ENCODE measurements around the gene CPLX4.

CPLX4 gene

GRCh38 chr18:59264651-59265245, 53.7 kb downstream of the CPLX4 start:
- TF ChIP-seq FOXM1 (IDR thresholded peaks at IDR 0.05; ENCODE audit: borderline replicate concordance, low read depth) (no peak), USF1 (IDR thresholded peaks at IDR 0.05) (no peak), RAD21 (IDR thresholded peaks at IDR 0.05; ENCODE audit: low read depth) (no peak), TEAD4 (IDR thresholded peaks at IDR 0.05) (no peak), TAF1 (IDR thresholded peaks at IDR 0.05; ENCODE audit: low read depth) (no peak), CREB1 (IDR thresholded peaks at IDR 0.05; ENCODE audit: low read depth) (no peak), ZBTB7A (IDR thresholded peaks at IDR 0.05; ENCODE audit: low read depth) (no peak), YY1 (IDR thresholded peaks at IDR 0.05; ENCODE audit: low read depth) (no peak), TCF12 (IDR thresholded peaks at IDR 0.05; ENCODE audit: low read depth) (no peak), MAX (IDR thresholded peaks at IDR 0.05) (no peak), EGR1 (IDR thresholded peaks at IDR 0.05) (no peak), NFIC (IDR thresholded peaks at IDR 0.05) (no peak), CEBPB (IDR thresholded peaks at IDR 0.05) (no peak)
- TF ChIP-seq, protein P1, sequence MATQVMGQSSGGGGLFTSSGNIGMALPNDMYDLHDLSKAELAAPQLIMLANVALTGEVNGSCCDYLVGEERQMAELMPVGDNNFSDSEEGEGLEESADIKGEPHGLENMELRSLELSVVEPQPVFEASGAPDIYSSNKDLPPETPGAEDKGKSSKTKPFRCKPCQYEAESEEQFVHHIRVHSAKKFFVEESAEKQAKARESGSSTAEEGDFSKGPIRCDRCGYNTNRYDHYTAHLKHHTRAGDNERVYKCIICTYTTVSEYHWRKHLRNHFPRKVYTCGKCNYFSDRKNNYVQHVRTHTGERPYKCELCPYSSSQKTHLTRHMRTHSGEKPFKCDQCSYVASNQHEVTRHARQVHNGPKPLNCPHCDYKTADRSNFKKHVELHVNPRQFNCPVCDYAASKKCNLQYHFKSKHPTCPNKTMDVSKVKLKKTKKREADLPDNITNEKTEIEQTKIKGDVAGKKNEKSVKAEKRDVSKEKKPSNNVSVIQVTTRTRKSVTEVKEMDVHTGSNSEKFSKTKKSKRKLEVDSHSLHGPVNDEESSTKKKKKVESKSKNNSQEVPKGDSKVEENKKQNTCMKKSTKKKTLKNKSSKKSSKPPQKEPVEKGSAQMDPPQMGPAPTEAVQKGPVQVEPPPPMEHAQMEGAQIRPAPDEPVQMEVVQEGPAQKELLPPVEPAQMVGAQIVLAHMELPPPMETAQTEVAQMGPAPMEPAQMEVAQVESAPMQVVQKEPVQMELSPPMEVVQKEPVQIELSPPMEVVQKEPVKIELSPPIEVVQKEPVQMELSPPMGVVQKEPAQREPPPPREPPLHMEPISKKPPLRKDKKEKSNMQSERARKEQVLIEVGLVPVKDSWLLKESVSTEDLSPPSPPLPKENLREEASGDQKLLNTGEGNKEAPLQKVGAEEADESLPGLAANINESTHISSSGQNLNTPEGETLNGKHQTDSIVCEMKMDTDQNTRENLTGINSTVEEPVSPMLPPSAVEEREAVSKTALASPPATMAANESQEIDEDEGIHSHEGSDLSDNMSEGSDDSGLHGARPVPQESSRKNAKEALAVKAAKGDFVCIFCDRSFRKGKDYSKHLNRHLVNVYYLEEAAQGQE (IDR thresholded peaks at IDR 0.05; ENCODE audit: low read depth) = no peak

- no peak for TF ChIP-seq YY1 (IDR thresholded peaks at IDR 0.05; ENCODE audit: low read depth)
- TF ChIP-seq FOXM1 (IDR thresholded peaks at IDR 0.05; ENCODE audit: borderline replicate concordance, low read depth) = no peak
Measured at GRCh38 chr18:59264121-59264571, 54.3 kb downstream of the CPLX4 start.

GRCh38 chr18:59263661-59264060, 54.8 kb downstream of the CPLX4 start:
- TF ChIP-seq EGR1 (IDR thresholded peaks at IDR 0.05) (no peak), MAX (IDR thresholded peaks at IDR 0.05) (no peak), FOXM1 (IDR thresholded peaks at IDR 0.05; ENCODE audit: borderline replicate concordance, low read depth) (no peak)

DNA sequence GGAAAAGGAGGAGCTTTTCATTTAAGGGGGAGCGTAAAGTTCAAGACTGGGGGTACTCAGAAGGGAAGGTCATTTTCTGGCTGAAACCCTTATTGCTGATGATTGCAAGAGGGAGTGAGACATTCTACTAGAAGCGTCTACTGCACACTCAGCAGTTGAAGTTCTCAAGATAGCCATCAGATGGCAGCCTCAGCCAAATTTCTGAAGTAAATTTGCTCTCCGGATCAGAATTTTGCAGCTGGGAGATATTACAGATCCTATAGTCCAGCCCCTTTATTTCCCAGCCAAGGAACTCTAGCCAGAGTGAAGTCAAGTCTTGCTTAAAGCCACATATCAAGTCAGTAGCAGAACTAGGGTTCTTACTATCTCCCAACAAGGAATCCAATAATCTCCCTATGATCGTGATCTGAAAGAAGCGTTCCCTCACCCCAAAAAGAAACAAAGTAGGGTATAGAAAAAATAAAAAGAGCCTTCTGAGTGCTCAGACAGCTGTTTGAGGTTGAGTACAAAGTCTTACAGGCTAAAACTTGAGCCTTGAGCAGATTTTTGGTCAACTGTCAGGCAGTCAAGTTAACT, 69.2 kb downstream of the CPLX4 start:
- TF ChIP-seq RAD21 (IDR thresholded peaks at IDR 0.05; ENCODE audit: low read depth) (peak; percentile 82), USF1 (IDR thresholded peaks at IDR 0.05) (no peak)

- TF ChIP-seq ZBTB7A (IDR thresholded peaks at IDR 0.05; ENCODE audit: low read depth) = no peak
- no peak for TF ChIP-seq YY1 (IDR thresholded peaks at IDR 0.05; ENCODE audit: low read depth)
- no peak for TF ChIP-seq TAF1 (IDR thresholded peaks at IDR 0.05; ENCODE audit: low read depth)
- TF ChIP-seq, protein P1 (IDR thresholded peaks at IDR 0.05; ENCODE audit: low read depth) = no peak
- TF ChIP-seq CEBPB (IDR thresholded peaks at IDR 0.05) = no peak
- TF ChIP-seq TCF12 (IDR thresholded peaks at IDR 0.05; ENCODE audit: low read depth) = no peak
- TF ChIP-seq NFIC (IDR thresholded peaks at IDR 0.05) = no peak
- TF ChIP-seq RAD21 (IDR thresholded peaks at IDR 0.05; ENCODE audit: low read depth) = no peak
- TF ChIP-seq USF1 (IDR thresholded peaks at IDR 0.05) = no peak
- TF ChIP-seq EP300 (IDR thresholded peaks at IDR 0.05; ENCODE audit: borderline replicate concordance) = no peak
- no peak for TF ChIP-seq TEAD4 (IDR thresholded peaks at IDR 0.05)
- no peak for TF ChIP-seq MAX (IDR thresholded peaks at IDR 0.05)
- TF ChIP-seq FOXM1 (IDR thresholded peaks at IDR 0.05; ENCODE audit: borderline replicate concordance, low read depth) = no peak
- TF ChIP-seq CREB1 (IDR thresholded peaks at IDR 0.05; ENCODE audit: low read depth) = no peak
Measured at GRCh38 chr18:59246796-59247195, 71.7 kb downstream of the CPLX4 start.
